ENCODE data around the gene SPTBN2. TPM values are rescaled to one million over a fixed set of nuclear protein-coding genes. Genes with fewer than 3 reads are reported as not detected.

The SPTBN2 gene
- total RNA-seq, 1 donor: under 0.01 TPM

GRCh38 chr11:66749091-66749490 is 20.1 kb upstream of the SPTBN2 start:
- TF ChIP-seq CTCF (IDR thresholded peaks at IDR 0.05; ENCODE audit: insufficient read depth, low read depth, low read length): no peak
- DNase-seq (ENCODE audit: low read depth): no peak
- H3K4me3 ChIP-seq (ENCODE audit: low read depth, low read length): no peak overlapping the region

GRCh38 chr11:66747480-66747879 is 18.5 kb upstream of the SPTBN2 start:
- no peak for DNase-seq (ENCODE audit: low read depth)
- TF ChIP-seq CTCF (IDR thresholded peaks at IDR 0.05; ENCODE audit: insufficient read depth, low read depth, low read length): no peak
- no peak overlapping the region for H3K4me3 ChIP-seq (ENCODE audit: low read depth, low read length)

- TF ChIP-seq CTCF (IDR thresholded peaks at IDR 0.05; ENCODE audit: insufficient read depth, low read depth, low read length): no peak
- DNase-seq (ENCODE audit: low read depth): no peak
- H3K4me3 ChIP-seq (ENCODE audit: low read depth, low read length): peak overlapping the region; percentile 94
Measured at GRCh38 chr11:66745356-66746235, 16.6 kb upstream of the SPTBN2 start.

DNA sequence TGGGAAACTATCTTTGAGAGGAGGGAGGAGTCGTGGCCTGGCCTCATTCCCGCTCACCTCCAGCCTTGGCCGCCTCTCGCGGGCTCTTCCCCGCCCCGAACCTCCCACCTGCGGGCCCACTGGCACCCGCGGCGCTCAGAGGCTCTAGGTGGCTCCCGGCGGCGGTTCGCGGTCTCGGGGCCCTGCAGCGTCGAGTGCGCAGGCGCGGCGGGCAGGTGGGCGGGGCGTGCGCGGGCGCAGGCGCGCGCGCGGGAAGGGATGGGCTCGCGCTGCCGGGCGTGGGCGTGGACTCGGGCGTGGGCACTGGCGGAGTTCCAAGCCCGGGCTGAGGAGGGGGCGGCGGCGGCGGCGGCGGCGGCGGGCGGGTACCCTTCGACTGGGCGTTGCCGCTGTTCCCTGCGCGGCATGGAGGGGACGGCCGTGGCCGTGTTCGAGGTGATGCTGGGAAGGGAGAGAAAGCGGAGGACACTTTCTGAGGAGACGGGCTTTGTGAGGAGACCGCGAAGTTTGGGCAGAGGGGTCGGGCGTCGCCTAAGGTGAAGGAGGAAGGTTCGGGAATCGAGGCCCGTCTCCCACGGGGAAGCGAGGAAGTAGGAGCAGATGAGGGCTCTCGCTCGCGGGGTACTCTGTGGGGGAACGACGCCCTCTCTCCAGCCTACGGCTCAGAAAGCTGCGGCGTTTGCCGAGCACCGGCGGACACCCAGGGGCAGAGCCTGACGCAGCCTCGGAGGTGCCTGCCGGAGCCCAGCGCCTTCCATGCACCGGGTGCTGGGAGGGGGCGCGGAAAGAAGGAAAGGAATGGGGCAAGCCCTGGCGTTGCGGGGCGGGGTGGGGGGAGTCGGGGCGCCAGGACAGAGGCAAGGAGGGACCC is 15.7 kb upstream of the SPTBN2 start:
- peak; percentile 64 for DNase-seq (ENCODE audit: low read depth)
- no peak for TF ChIP-seq CTCF (IDR thresholded peaks at IDR 0.05; ENCODE audit: insufficient read depth, low read depth, low read length)
- H3K4me3 ChIP-seq (ENCODE audit: low read depth, low read length): peak overlapping the region; percentile 94

DNA sequence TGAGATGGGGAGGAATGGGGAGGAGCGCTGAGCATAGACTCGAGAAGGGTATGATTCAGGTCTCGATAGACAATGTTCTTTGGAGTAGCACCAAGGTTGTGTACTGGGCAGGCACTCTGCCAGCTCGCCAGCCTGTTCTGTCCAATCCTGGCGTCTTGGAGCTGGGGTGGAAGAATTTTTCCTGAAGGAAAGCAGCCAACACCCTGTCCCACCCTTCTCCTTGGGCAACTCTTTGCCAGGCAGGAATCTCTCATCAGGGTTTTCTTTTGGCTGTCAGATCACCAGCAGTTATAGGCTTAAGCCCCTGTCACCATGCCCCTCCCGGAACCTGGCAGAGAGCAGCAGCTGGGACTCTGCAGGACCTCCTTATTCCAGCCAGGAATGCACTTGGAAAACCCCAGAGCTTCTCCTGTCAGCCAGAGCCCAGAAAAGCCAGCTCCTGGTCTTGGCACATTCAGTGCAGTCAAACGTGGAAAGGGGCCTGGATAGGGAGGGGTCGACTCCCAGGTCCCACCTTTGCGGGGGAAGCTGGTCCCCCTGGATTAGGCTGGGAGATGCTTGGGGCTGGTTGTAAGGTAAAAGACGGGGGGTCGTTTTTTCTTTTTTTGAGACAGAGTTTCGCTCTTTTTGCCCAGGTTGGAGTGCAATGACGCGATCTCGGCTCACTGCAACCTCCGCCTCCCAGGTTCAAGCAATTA is 14.4 kb upstream of the SPTBN2 start:
- peak overlapping the region; percentile 94 for H3K4me3 ChIP-seq (ENCODE audit: low read depth, low read length)
- no peak for DNase-seq (ENCODE audit: low read depth)
- TF ChIP-seq CTCF (IDR thresholded peaks at IDR 0.05; ENCODE audit: insufficient read depth, low read depth, low read length): no peak

DNA sequence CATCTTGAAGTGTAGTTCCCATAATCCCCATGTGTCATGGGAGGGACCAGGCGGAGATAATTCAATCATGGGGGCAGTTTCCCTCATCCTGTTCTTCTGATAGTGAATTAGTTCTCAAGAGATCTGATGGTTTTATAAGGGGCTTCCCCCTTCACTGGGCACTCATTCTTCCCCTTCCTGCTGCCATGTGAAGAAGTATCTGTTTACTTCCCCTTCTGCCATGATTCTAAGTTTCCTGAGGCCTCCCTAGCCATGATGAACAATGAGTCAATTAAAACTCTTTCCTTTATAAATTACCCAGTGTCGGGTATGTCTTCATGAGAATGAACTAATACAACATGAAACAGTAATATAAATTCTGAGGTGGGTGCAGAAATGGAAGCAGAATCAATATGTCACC is 12.1 kb upstream of the SPTBN2 start:
- TF ChIP-seq CTCF (IDR thresholded peaks at IDR 0.05; ENCODE audit: insufficient read depth, low read depth, low read length): no peak
- DNase-seq (ENCODE audit: low read depth): no peak
- H3K4me3 ChIP-seq (ENCODE audit: low read depth, low read length): no peak overlapping the region
